Mesendoderm (in vitro differentiated cells): Measurements from ENCODE around the gene TACC3.

Experiments
- DNase-seq: peaks from one replicate; pipeline ENCODE4 v3.0.0; 2013
- H2AK5ac ChIP-seq: 2 replicates; pipeline ENCODE4 v1.6.1; 2013; ENCODE audit warnings: low read length, inconsistent platforms
- H2BK120ac ChIP-seq: 2 replicates; pipeline ENCODE4 v1.6.1; 2013; ENCODE audit warnings: low read depth, mild to moderate bottlenecking, low read length, moderate library complexity, mixed read lengths
- H2BK15ac ChIP-seq: replicated peaks from 2 replicates; pipeline ENCODE4 v1.6.1; 2013; ENCODE audit warnings: low read depth, mild to moderate bottlenecking, moderate library complexity
- H2BK5ac ChIP-seq: 2 replicates; pipeline ENCODE4 v1.6.1; 2013; ENCODE audit warnings: low read length, inconsistent platforms
- H3K18ac ChIP-seq: 2 replicates; pipeline ENCODE4 v1.6.1; 2013; ENCODE audit warnings: mild to moderate bottlenecking, low read length, mixed read lengths
- H3K23ac ChIP-seq: one replicate; pipeline ENCODE4 v1.6.1; 2013; ENCODE audit warnings: low read length
- H3K27ac ChIP-seq: 2 replicates; pipeline ENCODE4 v1.5.1; 2013; ENCODE audit warnings: low read depth, mild to moderate bottlenecking, inconsistent platforms, low read length, moderate library complexity
- H3K27me3 ChIP-seq: 2 replicates; pipeline ENCODE4 v1.6.1; 2013; ENCODE audit warnings: low read length, control low read depth, mild to moderate bottlenecking, inconsistent platforms; ENCODE audit not compliant: insufficient read depth, poor library complexity
- H3K36me3 ChIP-seq: 2 replicates; pipeline ENCODE4 v1.6.1; 2013; ENCODE audit warnings: low read length, inconsistent platforms; ENCODE audit not compliant: control insufficient read depth, insufficient read depth
- H3K4ac ChIP-seq: one replicate; pipeline ENCODE4 v1.6.1; 2013; ENCODE audit warnings: low read depth, mild to moderate bottlenecking, low read length, moderate library complexity
- H3K4me1 ChIP-seq: 2 replicates; pipeline ENCODE4 v1.6.1; 2013; ENCODE audit warnings: low read depth, low read length, inconsistent platforms; ENCODE audit not compliant: control insufficient read depth
- H3K4me2 ChIP-seq: 2 replicates; pipeline ENCODE4 v1.6.1; 2013; ENCODE audit warnings: low read length
- H3K4me3 ChIP-seq: 2 replicates; pipeline ENCODE4 v1.5.1; 2013; ENCODE audit warnings: mild to moderate bottlenecking, low read length
- H3K56ac ChIP-seq: one replicate; pipeline ENCODE4 v1.6.1; 2013; ENCODE audit warnings: low read length
- H3K79me1 ChIP-seq: 2 replicates; pipeline ENCODE4 v1.6.1; 2013; ENCODE audit warnings: low read length, inconsistent platforms
- H3K79me2 ChIP-seq: 2 replicates; pipeline ENCODE4 v1.6.1; 2013; ENCODE audit warnings: mild to moderate bottlenecking, low read length; ENCODE audit not compliant: control insufficient read depth, insufficient read depth
- H3K9ac ChIP-seq: 2 replicates; pipeline ENCODE4 v1.6.1; 2013; ENCODE audit warnings: low read length, inconsistent platforms
- H4K5ac ChIP-seq: one replicate; pipeline ENCODE4 v1.6.1; 2013; ENCODE audit warnings: low read length
- H4K8ac ChIP-seq: one replicate; pipeline ENCODE4 v1.6.1; 2013; ENCODE audit warnings: low read depth, mild to moderate bottlenecking, control low read depth, low read length, moderate library complexity
- WGBS: extraction: QIAGEN DNeasy Blood & Tissue Kit; methylation state at CpG from one replicate; pipeline ENCODE4 v1.1.7; 2013; ENCODE audit warnings: low lambda C conversion rate, missing lambda C conversion rate; ENCODE audit not compliant: insufficient coverage; ENCODE audit errors: extremely low coverage; 5-methylcytosine and 5-hydroxymethylcytosine counted together

The TACC3 gene

DNA sequence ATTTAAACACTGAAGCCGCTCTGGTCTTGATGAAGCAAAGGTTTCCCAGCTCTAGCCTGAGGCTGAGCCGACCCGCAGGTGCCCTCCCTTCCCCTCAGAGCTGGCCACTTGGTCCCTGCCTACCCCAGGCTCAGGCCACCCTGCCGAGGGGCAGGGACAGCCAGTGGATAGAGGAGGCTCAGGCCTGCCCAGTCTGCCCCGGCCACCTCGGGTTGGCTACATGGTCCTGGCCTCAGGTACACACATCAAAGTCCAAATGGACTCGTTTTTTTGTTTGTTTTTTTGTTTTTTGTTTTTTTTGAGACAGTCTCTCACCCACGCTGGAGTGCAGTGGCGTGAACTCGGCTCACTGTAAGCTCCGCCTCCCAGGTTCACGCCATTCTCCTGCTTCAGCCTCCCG, 23.8 kb downstream of the TACC3 start:
- no peaks in the 10 kb centered on the region for H3K4me1 ChIP-seq
- no peak overlapping the region for H2BK15ac ChIP-seq
- no peak overlapping the region for H2BK5ac ChIP-seq
- no peaks in the 10 kb centered on the region for H3K79me1 ChIP-seq
- H3K27me3 ChIP-seq: no peaks in the 10 kb centered on the region
- H3K36me3 ChIP-seq: peaks cover 19% of the 10 kb centered on the region
- H2AK5ac ChIP-seq: no peak overlapping the region
- WGBS: no CpG with 5 or more reads among the region's 13 CpGs
- no peaks in the 10 kb centered on the region for H3K79me2 ChIP-seq
- H3K56ac ChIP-seq: no peak overlapping the region
- no peak overlapping the region for H3K9ac ChIP-seq
- DNase-seq: no peak
- no peak overlapping the region for H3K4ac ChIP-seq
- H3K4me2 ChIP-seq: no peak overlapping the region
- H3K23ac ChIP-seq: no peak overlapping the region
- H3K27ac ChIP-seq: no peak overlapping the region
- H4K8ac ChIP-seq: no peak overlapping the region
- no peak overlapping the region for H4K5ac ChIP-seq
- no peak overlapping the region for H3K4me3 ChIP-seq
- H3K18ac ChIP-seq: no peak overlapping the region
- H2BK120ac ChIP-seq: no peak overlapping the region

DNA sequence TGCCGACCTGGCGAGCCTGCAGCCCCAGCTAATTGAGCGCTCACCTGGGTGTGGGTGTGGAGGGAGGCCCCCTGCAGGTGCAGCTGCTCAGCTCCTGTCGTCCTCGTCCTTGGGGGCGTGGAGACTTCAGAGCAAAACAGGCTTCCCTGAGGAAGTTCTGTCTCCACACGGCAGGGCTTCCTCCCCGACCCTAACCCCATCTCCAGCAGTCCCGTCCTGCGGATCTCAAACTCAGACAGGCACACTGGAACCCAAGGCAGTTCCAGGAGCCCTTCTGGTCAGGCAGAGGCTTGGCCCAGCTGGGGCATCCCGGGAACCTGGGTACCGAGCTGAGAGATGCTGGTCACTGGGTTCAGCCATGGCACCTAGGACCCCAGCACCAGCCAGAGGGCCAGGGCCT, 24.4 kb downstream of the TACC3 start:
- Histone ChIP-seq H2AK5ac (no peak overlapping the region), H3K9ac (no peak overlapping the region), H3K56ac (no peak overlapping the region), H3K18ac (no peak overlapping the region), H2BK120ac (no peak overlapping the region), H3K4ac (no peak overlapping the region), H3K4me3 (no peak overlapping the region), H4K8ac (no peak overlapping the region), H3K27me3 (no peaks in the 10 kb centered on the region), H4K5ac (no peak overlapping the region), H3K4me1 (no peaks in the 10 kb centered on the region), H3K36me3 (peaks cover 15% of the 10 kb centered on the region), H3K27ac (no peak overlapping the region), H3K4me2 (no peak overlapping the region), H3K23ac (no peak overlapping the region), H3K79me1 (no peaks in the 10 kb centered on the region), H2BK5ac (no peak overlapping the region), H2BK15ac (no peak overlapping the region), H3K79me2 (no peaks in the 10 kb centered on the region)
- no peak for DNase-seq
- no CpG with 5 or more reads among the region's 12 CpGs for WGBS

- H2AK5ac ChIP-seq: no peak overlapping the region
- no peak overlapping the region for H3K4me2 ChIP-seq
- H2BK15ac ChIP-seq: no peak overlapping the region
- WGBS: no CpG with 5 or more reads among the region's 17 CpGs
- no peak overlapping the region for H2BK5ac ChIP-seq
- no peaks in the 10 kb centered on the region for H3K79me1 ChIP-seq
- H3K36me3 ChIP-seq: peaks cover 11% of the 10 kb centered on the region
- H3K4me1 ChIP-seq: no peaks in the 10 kb centered on the region
- H4K8ac ChIP-seq: no peak overlapping the region
- H3K18ac ChIP-seq: no peak overlapping the region
- no peak overlapping the region for H3K4me3 ChIP-seq
- no peak overlapping the region for H4K5ac ChIP-seq
- H2BK120ac ChIP-seq: no peak overlapping the region
- H3K79me2 ChIP-seq: no peaks in the 10 kb centered on the region
- no peaks in the 10 kb centered on the region for H3K27me3 ChIP-seq
- no peak overlapping the region for H3K27ac ChIP-seq
- no peak overlapping the region for H3K9ac ChIP-seq
- no peak overlapping the region for H3K4ac ChIP-seq
- H3K23ac ChIP-seq: no peak overlapping the region
- no peak overlapping the region for H3K56ac ChIP-seq
- peak; percentile 92 for DNase-seq
Measured at GRCh38 chr4:1746265-1746691, 25.0 kb downstream of the TACC3 start.

DNA sequence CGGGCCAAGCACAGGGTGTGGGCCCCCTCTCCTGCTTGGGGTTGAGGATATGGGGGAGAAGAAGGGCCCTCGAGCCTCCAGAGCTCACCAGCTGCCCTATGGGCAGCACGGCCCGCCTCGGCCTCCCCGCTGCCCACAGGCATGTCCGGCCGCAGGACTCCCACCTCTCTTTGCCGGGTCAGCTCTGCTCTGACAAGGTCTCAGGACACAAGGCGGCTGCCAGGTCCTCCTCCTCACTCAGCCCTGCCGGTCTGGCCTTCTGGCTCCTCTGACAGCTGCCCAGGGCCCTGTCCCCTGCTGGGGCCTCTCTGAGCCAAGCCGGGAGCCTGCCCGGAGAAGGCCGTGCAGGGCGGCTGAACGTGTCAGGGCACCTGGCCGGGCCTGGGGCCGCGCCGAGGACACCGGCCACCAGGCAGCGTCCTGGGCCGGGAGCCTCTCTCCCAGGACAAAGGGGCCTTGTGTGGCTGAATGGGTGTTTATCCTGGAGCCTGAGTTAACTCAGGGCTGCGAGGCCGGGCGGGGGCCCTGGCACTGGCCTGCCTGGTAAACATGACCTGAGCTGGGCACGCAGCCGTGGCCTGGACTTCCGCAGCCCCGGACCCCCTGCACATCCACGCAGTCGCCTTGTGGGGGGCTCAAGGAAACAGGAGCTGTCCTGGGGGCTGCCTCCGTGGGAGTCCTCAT, 25.7 kb downstream of the TACC3 start:
- H3K23ac ChIP-seq: no peak overlapping the region
- peaks cover 6% of the 10 kb centered on the region for H3K36me3 ChIP-seq
- H3K4ac ChIP-seq: no peak overlapping the region
- H3K18ac ChIP-seq: no peak overlapping the region
- no peaks in the 10 kb centered on the region for H3K4me1 ChIP-seq
- H4K5ac ChIP-seq: no peak overlapping the region
- H3K27me3 ChIP-seq: no peaks in the 10 kb centered on the region
- no peaks in the 10 kb centered on the region for H3K79me2 ChIP-seq
- no peak for DNase-seq
- no peak overlapping the region for H2BK120ac ChIP-seq
- H2BK5ac ChIP-seq: no peak overlapping the region
- H3K4me3 ChIP-seq: no peak overlapping the region
- WGBS: no CpG with 5 or more reads among the region's 33 CpGs
- H4K8ac ChIP-seq: no peak overlapping the region
- no peak overlapping the region for H3K4me2 ChIP-seq
- no peak overlapping the region for H3K9ac ChIP-seq
- no peaks in the 10 kb centered on the region for H3K79me1 ChIP-seq
- no peak overlapping the region for H2BK15ac ChIP-seq
- no peak overlapping the region for H3K56ac ChIP-seq
- H2AK5ac ChIP-seq: no peak overlapping the region
- no peak overlapping the region for H3K27ac ChIP-seq

- Histone ChIP-seq H3K4ac (no peak overlapping the region), H3K27ac (no peak overlapping the region), H3K56ac (no peak overlapping the region), H4K8ac (no peak overlapping the region), H3K4me3 (no peak overlapping the region), H3K18ac (no peak overlapping the region), H3K4me1 (no peaks in the 10 kb centered on the region), H2AK5ac (no peak overlapping the region), H2BK120ac (no peak overlapping the region), H3K27me3 (no peaks in the 10 kb centered on the region), H3K9ac (no peak overlapping the region), H3K23ac (no peak overlapping the region), H4K5ac (no peak overlapping the region), H2BK5ac (no peak overlapping the region), H3K79me2 (no peaks in the 10 kb centered on the region), H3K79me1 (no peaks in the 10 kb centered on the region), H3K36me3 (peaks cover 5% of the 10 kb centered on the region), H2BK15ac (no peak overlapping the region), H3K4me2 (no peak overlapping the region)
- DNase-seq: no peak
- WGBS: no CpG with 5 or more reads among the region's 16 CpGs
Measured at GRCh38 chr4:1747603-1747967, 26.3 kb downstream of the TACC3 start.

DNA sequence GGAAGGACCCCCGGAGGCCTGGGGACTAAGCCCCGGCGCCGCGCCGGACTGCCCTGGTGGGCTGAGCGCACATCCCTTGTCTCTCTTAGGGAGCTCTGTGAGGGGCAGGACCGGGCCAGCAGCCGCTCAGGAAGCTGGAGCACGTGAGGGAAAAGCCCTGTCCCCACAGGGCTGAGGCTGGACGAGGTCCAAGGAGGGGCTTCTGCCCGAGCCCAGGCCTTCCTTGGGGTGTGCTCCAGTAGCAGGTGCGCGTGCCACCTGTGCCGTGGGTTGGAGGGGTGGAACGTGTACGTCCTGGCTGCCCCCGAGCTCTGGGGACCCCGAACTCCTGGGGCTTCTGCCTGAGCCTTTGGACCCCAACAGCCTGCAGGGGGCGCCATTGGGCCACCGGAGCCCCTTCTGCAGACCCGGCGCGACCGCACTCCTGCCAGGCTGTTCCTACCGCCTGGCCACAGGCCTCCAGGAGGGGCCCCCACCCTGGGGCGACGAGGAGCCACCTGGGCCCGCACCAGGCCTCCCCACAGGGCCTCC, 27.2 kb downstream of the TACC3 start:
- Histone ChIP-seq H2AK5ac (no peak overlapping the region), H2BK120ac (no peak overlapping the region), H3K27me3 (no peaks in the 10 kb centered on the region), H3K27ac (no peak overlapping the region), H2BK5ac (no peak overlapping the region), H4K5ac (no peak overlapping the region), H3K4me1 (no peaks in the 10 kb centered on the region), H3K4ac (no peak overlapping the region), H3K9ac (no peak overlapping the region), H3K56ac (no peak overlapping the region), H2BK15ac (no peak overlapping the region), H3K4me2 (no peak overlapping the region), H3K79me1 (no peaks in the 10 kb centered on the region), H4K8ac (no peak overlapping the region), H3K18ac (no peak overlapping the region), H3K23ac (no peak overlapping the region), H3K79me2 (no peaks in the 10 kb centered on the region), H3K36me3 (peaks cover 4% of the 10 kb centered on the region), H3K4me3 (no peak overlapping the region)
- no CpG with 5 or more reads among the region's 29 CpGs for WGBS
- peak; percentile 71 for DNase-seq
